GM23248 (cell line): ENCODE data around the gene CREBL2.

Experiments
- EZH2 ChIP-seq: fragments of 200-600 bp; sonication (generic); IDR thresholded peaks from 2 replicates; pipeline ENCODE4 v1.6.1; 2018; ENCODE audit warnings: antibody characterized with exemption, mild to moderate bottlenecking; ENCODE audit not compliant: insufficient read depth, poor library complexity, severe bottlenecking
- EZH2phosphoT487 ChIP-seq: fragments of 200-600 bp; sonication (generic); IDR thresholded peaks from 2 replicates; pipeline ENCODE4 v1.6.1; 2018; ENCODE audit warnings: antibody characterized with exemption, moderate library complexity, mild to moderate bottlenecking, low read depth; ENCODE audit not compliant: insufficient read depth

DNA sequence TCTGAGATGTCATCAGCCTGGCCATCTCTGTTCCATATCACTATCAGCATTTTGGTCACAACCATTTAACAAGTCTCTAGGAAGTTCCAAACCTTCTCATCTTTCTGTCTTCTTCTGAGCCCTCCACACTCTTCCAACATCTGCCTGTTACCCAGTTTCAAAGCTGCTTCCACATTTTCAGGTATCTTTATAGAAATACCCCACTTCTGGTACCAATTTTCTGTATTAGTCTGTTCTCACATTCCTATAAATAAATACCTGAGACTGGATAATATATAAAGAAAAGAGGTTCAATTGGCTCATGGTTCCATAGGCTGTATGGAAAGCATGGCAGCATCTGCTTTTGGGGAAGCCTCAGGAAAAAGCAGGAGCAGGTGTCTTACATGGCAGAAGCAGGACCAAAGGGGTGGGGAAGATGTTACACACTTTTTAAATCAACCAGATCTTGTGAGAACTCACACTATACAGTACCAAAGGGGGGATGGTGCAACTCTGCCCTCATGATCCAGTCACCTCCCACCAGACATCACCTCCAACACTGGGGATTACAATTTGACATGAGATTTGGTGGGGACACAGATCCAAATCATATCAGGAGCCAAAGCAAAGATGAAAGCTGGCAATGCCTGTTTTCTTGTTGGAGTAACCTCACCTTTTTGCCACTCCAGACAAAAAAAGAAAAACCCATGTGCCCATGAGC, 37.4 kb downstream of the CREBL2 start:
- TF ChIP-seq EZH2: no peak
- no peak for TF ChIP-seq EZH2phosphoT487
